Germinal center (tissue), 1 donor: ENCODE measurements around the gene MTERF1.
"Not testable (repeated sequence)": the region's sequence is repeated elsewhere in the genome, so short reads cannot be mapped to it uniquely, and the experiment has no call there.

Experiments used
- DNase-seq: peaks from one replicate; pipeline ENCODE4 v3.0.0; 2012; ENCODE audit warnings: mixed read lengths, low spot score

The MTERF1 gene

GRCh38 chr7:91880413-91881241, at the start of gene MTERF1:
Gene MTERF1, minus strand, starts transcription at chr7:91880702. Its CDS starts 619 bp downstream, at chr7:91880083.
- DNase-seq: peak; percentile 85

DNA sequence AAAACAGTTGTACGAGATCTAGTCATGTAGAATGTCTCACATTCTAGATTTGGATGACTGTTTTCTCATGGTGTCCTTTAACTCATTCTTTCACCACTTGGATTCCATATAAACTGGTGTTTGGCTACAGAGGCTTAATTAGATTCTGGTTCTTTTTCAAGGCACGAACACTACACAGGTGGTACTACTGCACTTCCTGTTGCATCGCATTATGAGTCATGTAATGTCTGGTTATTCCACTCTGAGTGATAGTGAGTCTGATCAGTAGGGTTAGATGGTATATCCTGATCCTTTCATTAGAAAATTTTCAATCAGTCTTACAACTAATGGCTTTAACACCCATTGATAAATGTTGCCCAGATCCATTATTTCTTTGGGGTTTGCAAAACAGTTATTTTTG, 49.0 kb upstream of the MTERF1 start:
- no peak for DNase-seq

DNA sequence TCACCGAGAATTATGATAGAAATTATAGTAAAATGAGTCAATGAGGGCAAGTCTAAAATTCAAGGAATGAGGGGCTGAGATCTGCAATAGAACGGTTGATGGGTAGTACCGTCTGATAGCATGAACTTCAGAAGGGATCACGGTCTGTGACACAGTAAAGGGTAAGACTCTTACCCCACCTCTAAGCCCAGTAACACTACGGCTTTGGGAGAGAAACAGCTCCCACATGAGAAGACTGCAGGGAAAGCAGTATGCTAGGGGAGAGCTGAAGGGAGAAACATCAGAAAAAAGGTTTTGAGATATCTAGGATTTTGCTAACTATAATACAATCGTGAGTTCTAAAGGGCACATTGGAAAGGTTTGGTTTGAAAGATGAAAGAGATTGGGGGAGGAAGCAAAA, 47.4 kb upstream of the MTERF1 start:
- no peak for DNase-seq

DNA sequence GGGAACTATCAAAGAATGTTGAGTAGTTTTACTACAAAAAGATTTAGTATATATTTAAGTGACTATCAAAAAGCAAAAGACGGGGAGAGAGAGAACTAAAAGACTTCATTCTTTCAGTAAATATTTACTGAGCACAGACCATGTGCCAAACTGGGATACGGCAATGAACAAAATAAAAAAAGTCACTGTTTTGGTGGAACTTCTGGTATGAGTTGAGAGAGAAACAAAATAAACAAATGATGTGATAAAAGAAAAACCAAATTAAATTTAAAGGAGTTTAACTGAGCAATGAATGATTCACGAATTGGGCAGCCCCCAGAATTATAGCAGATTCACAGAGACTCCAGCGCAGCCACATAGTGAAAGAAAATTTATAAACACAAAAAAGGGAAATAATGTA, 42.4 kb upstream of the MTERF1 start:
- DNase-seq: no peak

- DNase-seq: no peak
These were observed 37.9 kb upstream of the MTERF1 start for GRCh38 chr7:91918356-91918755.

DNA sequence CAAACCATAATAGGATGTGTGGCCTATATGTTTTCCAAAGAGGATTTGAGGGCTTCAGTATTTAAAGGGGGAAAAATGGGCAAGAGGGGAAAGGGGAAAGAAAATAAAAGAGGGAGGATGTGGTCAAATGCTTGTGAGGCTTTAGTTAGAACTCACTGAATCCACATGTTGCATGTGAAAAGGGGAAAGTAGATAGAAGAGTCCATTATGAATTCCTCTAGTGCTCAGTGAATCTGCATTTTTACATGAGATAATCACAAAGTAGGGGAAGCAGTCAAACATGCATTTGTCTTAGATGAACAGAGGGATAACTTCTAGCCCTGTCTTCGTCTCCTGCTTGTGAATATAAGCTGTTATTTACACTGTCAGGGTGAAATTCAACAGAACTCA, 35.5 kb upstream of the MTERF1 start:
- no peak for DNase-seq

GRCh38 chr7:91915401-91916050, 35.0 kb upstream of the MTERF1 start:
- DNase-seq: no peak

DNA sequence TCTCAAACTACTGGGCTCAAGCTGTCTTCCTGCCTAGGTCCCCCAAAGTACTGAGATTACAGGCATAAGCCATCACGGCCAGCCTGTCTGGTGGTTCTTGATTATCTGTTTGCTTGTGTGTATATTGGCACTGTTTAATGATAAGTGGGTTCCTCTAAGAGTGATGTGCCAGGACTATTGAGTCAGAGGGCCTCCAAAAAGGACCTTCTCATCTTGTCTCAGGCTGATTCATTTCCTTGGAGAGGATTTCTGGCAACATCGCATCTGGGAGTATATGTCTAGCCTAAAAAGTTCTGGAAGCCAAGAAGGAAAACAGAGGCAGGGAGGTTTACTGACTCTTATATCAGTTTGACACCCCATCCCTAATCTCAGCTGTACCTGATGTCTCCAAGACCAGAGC, 33.1 kb upstream of the MTERF1 start:
- no peak for DNase-seq

DNA sequence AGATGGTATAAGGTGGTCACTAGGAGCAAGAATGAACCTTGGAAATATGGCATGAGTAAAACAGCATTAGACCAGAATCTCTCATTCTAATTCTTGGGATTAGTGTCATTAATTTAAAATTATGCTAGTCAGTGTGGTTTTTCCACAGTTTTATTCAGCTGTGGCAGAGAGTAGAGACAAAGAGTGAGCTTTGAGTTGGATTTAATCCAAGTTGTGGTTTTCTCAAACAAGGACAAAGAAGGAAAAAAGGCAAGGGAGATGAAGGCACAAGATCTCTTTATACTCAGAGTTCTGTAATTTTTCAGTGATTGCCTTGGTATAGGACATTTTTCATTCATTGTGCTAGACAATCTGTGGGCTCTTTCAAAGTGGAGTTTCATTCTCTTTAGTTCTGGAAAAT, 32.0 kb upstream of the MTERF1 start:
- no peak for DNase-seq

DNA sequence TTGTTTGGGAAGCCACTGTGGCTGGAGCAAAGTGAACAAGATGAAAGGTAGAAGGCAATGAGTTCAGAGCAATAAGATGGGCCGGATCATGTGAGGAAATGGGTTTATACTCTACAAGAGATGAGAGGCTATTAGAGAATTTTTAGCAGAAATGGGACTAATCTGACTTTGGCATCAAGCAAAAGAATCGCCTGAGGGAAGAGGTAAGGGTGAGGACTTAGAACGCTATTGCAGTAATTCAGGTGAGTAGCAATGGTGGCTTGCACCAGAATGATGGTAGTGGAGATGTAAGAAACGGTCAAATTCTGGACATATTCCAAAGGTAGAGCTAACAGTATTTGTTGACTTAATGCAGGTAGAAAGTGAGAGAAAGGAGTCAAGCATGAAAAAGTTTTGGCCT, 30.6 kb upstream of the MTERF1 start:
- no peak for DNase-seq

DNA sequence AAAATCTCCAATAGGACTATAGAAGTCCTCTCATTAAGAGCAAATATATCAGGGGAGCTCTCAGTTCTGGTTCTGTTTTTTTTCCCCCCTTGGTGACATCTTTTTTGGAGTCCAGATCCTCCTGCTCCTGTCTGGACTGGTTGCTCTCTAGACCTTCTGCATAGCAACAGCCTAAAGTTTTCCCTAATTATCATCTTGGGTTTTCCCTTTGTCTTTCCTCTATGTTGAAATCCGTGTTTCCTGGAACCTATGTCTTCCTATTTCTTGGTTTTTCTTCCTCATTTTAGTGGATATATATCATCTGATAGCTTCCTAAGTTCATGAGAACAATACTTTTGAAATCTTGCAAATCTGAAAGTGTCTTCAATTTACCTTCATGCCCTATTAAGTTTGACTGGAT, 29.7 kb upstream of the MTERF1 start:
- no peak for DNase-seq

GRCh38 chr7:91899563-91899962, 19.1 kb upstream of the MTERF1 start:
- no peak for DNase-seq

- DNase-seq: no peak
These were observed 17.9 kb upstream of the MTERF1 start for GRCh38 chr7:91898240-91898992.

GRCh38 chr7:91894781-91895480, 14.4 kb upstream of the MTERF1 start:
- no peak for DNase-seq

DNA sequence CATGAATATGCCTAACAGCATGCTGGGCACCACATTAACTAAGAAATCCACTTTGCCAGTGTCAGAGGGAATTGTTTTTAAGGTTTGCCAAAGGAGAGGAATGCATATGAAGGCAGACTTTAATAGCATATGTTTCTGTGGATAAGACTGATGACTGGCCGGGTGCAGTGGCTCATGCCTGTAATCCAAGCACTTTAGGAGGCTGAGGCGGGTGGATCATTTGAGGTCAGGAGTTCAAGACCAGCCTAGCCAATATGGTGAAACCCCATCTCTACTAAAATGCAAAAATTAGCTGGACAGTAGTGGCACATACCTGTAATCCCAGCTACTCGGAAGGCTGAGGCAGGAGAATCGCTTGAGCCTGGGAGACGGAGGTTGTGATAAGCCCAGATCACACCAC, 13.2 kb upstream of the MTERF1 start:
- not testable (repeated sequence) for DNase-seq

GRCh38 chr7:91892821-91893340, 12.4 kb upstream of the MTERF1 start:
- no peak for DNase-seq

- DNase-seq: no peak
These were observed 11.7 kb upstream of the MTERF1 start for GRCh38 chr7:91892099-91892705.

DNA sequence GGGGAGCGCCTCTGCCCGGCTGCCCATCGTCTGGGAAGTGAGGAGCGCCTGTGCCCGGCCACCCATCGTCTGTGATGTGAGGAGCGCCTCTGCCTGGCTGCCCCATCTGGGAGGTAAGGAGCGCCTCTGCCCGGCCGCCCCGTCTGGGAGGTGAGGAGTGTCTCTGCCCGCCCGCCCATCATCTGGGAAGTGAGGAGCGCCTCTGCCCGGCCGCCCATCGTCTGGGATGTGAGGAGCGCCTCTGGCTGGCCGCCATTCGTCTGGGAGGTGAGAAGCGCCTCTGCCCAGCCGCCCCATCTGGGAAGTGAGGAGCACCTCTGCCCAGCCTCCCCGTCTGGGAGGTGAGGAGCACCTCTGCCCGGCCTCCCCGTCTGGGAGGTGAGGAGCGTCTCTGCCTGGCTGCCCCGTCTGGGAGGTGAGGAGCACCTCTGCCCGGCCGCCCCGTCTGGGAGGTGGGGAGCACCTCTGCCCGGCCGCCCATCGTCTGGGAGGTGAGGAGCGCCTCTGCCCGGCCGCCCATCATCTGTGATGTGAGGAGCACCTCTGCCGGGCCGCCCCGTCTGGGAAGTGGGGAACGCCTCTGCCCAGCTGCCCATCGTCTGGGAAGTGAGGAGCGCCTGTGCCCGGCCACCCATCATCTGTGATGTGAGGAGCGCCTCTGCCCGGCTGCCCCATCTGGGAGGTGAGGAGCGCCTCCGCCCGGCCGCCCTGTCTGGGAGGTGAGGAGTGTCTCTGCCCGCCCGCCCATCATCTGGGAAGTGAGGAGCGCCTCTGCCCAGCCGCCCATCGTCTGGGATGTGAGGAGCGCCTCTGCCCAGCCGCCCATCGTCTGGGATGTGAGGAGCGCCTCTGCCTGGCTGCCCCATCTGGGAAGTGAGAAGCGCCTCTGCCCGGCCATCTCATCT, 8.0 kb upstream of the MTERF1 start:
- DNase-seq: not testable (repeated sequence)

- not testable (repeated sequence) for DNase-seq
These were observed 7.1 kb upstream of the MTERF1 start for GRCh38 chr7:91887336-91888213.
